ENCODE data around the gene PGBD5. TPM values are rescaled to one million over a fixed set of nuclear protein-coding genes. Genes with fewer than 3 reads are reported as not detected.

The PGBD5 gene
- total RNA-seq, 1 donor from 2014 or later: 19.7 TPM

DNA sequence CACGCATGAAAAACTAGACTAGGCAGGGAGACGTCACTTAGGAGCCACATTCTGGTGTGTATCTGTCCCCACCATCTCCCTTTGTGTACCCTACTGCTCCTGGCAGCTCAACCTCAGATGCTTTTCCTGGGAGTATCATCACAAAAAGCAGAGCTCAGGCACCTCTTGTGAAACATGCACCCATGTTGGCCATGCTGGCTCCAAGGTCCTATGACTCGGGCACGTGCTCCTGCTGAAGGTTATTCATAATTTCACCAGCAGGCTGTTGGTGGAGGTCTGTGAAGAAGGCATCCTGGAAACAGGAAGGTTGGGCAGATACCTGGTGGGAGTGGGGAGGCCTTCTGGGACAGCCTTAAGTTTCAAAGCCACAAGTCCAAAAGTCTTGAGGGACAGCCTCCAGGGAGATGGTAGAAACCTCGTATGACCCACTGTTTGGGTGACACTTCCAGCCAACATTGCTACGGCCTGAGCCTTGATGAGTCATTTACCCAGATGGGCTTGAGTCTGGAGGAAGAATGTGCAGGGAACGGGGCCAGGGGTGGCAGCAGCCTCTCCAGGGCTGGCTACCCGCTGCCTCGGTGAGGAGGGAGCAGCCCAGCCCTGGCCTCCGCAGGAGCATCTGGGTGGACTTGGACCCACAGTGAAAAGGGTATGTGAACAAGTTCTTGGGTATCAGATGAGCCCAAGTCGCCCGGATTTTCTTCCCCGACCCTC lies 75.8 kb downstream of the PGBD5 start:
- DNase-seq (ENCODE audit: low read depth): peak; percentile 31

DNA sequence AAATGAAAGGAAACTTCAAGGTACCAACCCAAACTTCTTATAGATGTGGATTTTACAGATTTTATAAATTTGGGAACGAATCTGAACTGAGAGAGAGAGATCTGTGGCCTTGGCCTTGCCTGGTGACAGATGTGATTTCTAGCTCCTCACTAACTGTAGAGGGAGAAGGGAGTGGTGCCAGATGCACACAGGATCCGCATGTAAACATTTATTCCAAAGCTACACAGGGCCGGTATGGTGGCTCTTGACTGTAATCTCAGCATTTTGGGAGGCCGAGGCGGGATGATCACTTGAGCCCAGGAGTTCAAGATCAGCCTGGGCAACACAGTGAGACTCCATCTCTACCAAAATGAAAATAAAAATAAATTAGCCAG lies 77.1 kb downstream of the PGBD5 start:
- DNase-seq (ENCODE audit: low read depth): no peak

DNA sequence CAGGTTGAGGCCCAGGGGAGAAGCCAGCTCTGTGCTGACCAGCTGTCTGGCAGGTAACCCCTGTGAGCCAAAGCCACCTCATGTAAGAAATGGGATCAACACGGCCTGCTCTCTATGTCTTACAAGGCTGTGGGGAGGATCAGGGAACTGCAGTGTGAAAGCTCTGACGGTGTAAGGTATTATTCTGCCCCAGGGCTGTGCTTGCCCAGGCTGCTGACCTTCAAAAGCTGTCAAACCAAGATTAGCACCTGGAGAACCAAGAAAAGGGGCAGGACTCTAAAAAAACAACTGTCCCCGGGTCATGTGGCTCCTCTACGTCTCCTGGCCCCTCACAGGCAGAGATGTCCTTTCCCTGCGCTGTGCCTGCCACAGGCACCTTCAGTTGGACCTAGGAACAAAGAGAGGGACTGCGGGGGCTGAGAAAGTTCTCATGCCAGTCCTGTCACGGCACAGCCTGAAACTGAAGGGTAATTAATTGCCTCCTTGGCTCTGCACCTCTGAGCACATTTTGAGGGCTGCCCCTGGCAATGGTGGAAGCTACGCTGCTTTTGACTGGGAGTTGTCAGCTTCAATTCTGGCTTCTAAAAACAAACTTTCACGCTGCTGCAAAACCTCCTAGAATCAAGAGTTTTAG lies 77.6 kb downstream of the PGBD5 start:
- DNase-seq (ENCODE audit: low read depth): no peak

DNA sequence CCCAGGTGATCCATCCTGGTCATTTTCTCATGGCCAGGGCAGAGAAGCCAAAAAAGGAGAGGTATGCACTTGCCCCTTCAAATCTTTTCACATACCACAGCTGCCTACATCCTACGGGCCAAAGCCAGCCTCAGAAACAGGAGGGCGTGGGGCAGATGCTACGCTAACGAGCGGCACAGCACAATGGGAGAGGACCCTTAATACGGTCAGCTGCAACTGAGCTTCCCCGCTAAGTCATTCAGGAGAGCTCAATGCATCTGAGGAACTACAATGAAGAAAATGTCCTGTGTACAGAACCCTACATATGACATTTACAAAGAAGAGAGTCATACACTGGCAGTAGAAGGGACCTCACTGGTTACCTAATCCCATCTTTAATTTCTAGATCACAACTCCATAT lies 78.2 kb downstream of the PGBD5 start:
- DNase-seq (ENCODE audit: low read depth): no peak

DNA sequence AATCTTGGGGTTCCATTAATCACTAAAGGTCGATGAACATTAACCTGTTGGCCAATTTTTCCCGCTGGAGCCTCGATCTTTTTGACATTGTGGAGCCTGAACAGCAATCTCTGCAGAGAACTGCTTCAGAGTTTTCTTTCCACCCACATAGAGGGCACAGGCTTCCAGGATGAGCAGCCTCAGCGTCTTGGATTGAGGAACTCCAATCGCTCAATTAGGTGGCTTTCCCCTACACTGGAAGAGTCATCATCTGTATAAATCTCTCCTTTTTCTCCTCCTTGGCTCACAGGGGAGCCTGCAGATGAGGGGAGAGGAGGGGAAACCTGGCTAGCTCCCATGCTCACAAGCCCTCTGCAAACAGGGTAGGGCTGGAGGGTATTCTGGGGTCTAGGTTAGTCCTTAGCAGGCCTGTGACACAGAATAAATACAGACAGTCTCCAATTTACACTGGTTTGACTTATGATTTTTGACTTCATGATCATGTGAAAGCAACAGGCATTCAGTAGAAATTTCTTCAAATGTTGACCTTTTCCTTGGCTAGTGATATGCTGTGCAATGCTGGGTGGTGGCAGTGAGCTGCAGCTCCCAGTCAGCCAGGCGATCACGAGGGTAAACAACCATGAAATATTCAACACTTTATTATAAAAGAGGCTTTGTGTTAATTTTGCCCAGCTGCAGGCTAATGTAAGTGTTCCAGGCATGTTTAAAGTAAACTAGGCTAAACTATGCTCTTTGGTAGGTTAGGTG lies 80.8 kb downstream of the PGBD5 start:
- DNase-seq (ENCODE audit: low read depth): no peak

DNA sequence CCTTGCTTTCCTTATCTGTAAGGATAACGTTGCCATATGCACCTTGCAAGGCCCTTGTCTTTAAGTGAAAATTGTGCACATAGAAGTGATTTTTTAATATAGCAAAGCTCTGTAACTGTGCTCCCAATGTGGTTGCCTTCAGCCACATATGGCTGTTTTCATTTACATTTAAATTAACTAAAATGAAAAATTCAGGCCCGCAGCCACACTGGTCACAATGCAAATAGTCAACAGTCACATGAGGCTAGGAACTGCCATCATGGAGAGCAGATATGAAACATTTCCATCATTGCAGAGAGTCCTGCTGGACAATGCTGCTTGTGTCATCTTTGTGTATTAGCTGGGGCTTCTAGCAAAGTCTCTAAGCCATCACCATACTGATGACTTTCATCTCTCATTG lies 83.4 kb downstream of the PGBD5 start:
- no peak for DNase-seq (ENCODE audit: low read depth)

DNA sequence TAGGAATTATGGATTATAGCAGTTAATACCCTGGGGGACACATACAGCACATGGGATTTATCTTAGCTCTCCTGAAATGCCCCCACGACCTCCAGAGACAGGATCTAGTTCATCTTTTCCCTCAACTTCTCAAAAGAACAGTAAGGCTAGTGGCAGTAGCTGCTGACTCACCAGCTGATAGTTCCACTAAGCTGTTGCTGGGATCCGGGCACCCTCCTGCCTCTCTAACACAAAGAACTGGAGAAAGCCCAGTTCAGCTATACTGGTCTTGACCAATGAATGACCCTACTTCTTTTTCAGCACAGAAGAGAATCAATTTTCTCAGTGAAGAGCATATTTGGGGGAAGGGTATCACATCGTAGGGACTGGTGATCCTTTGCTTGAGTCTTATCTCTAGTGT lies 84.1 kb downstream of the PGBD5 start:
- DNase-seq (ENCODE audit: low read depth): no peak

DNA sequence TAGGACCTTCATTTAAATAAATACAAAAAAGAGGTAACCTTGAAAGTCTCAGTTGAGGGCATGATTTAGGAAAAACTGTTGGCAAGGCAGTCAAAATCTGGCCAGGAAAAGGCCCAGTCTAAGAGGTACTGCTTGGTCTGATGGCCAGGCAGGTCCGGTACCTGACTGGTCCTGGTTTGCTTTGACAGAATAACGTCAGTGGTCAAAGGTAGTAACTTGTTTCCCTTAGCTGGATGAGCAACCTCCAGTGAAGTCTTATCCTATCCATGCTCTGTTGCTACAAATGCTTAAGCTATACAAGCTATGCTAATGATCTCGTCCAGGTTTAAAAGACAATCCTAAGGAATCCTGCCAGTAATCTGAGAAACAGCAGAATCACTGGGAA lies 85.0 kb downstream of the PGBD5 start:
- no peak for DNase-seq (ENCODE audit: low read depth)

DNA sequence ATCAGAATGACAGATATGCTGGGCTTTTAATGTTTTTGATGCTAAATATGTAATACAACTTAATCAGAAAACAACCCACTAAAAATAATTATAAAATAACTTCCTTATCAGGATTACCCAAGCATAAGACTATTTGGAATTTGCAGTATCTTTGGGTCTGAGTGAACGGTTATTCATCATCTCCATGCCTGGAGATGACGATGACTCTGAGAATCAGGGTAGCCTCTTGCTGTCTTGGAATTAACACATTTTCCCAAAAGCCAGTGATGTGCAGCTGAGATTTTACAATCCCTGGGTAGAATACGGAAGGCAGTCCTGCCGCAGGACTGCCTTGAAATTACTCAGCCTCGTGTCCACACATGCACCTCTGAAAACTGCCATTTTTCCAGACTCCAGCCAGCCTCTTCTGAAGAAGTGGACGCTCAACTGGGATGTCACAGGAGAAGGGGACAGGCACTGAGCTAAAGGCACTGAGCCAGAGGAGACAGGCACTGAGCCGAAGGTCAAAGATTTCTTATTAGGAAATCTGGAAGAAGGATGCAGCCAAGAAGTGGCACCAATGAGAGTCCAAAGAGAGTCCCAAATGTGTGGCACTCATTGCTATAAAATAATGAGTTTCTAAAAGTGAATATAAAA lies 85.5 kb downstream of the PGBD5 start:
- no peak for DNase-seq (ENCODE audit: low read depth)

DNA sequence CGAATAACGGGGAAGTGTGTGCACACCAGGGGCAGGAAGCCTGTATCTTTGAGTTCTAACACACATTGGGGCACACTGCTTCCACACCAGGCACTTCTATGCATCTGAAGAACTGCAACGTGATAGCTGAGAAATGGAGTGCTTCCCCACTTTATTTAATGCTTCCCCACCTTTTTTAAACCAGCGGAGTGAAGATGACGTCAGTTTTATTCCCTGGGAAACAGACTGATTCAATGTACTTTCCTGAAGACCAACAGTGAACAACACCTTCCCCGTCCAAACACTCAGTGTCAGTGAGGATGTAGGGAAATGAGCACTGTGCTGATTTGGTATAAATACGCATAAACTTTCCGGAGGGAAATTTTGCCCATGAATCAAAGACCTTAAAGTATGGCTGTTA lies 87.1 kb downstream of the PGBD5 start:
- DNase-seq (ENCODE audit: low read depth): no peak

DNA sequence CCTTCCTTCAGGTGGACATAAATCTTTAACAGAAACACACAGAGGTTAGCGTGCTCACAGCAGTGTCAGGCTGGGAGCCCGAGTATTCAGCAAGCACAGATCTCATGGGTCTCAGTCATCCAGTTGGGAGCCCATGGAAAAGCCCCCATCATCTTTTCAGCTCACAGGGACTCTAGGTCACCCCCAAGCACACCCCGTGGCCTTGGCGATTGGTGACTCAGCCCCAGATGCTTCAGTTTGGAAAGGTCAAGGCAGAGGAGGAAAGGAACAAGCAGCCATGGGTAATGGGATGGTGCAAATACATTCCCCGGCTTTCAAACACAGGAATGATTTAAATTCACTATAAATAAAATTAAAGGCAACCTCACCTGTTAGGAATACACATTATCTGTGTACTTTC lies 88.9 kb downstream of the PGBD5 start:
- DNase-seq (ENCODE audit: low read depth): no peak

DNA sequence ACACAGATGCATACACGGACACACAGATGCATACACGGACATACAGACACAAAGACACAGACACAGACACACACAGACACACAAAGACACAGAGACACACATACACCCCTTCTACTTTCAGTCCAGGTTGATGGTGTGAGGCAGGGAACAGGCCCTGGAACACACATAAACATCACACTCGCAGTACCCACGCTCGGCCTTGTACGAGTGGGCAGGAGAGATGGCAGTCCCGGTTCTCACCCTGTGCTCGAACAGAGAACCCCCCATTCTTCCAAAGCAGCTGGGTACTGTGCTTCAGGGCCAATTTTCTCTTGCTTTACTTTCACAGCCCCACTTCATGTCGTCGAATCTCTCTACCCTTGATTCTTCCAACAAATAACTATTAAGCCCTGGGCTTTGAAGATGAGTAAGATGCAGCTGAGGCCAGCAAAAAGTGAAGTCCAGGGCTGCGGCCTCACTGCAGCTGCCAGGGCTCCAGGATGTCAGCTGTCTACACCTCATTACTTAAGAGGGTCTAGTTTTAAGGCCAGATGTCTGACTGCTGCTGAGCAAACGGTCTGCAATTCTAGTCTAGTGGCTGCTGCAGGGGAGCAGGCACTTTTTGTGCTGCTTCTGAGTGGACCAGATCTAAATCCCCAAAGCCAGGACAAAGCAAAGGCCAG lies 90.1 kb downstream of the PGBD5 start:
- DNase-seq (ENCODE audit: low read depth): no peak

DNA sequence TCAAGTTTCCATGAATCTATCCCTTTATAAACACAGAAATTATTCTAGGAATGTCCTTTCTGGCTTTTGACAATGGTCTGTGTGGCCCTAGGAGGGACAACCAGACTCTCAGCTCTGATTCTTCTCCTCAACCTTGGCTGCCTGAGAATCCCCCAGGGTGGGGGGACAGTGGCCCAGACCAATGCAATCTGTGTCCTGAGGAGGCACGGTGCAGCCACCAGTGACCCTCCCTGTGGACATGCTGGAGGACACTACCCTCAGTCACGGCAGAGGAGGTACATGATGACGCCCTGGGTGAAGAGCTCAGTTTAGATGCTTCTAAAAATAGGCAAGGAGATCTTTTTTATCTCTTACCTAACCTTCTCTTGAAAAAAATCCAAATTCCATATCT lies 91.7 kb downstream of the PGBD5 start:
- DNase-seq (ENCODE audit: low read depth): no peak

DNA sequence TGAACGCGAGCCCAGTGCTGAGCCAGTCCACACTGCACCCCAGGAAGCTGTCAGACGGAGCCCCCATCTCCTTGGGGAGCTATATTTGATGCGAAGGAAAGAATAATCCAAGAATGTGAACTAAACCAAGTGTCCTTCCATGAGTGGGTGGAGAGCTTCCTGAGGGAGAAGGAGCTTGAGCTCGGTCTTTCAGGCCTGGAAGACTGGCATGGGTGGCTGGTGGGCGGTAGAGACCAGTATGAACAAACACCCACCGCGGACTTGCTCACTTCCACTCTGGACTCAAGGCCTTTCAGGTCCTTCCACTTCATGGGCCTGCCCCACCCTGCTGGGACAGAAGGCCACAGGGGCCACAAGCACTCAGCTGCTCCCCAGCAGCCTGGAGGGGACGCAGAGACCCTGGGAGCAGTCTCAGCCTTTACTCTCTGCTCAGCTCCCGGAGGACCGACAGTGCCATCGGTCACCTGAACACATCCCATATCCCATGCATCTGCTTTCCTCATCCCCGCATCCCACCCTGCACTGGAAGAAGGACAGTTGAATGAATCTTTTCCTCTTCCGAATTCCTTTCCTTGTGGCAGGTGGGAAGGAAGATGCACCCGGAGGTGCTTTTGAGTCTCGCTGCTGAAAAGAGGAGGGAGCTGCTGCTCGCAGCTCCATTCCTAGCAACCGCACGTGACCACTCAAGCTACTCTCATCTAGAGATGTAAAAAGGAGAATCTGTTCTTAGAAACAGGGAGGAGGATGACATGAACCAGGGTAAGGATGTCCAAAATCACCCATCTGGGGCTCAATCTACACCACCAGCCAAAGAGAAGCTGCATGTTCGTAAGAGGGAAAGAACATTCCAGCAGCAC lies 92.3 kb downstream of the PGBD5 start:
- DNase-seq (ENCODE audit: low read depth): no peak

DNA sequence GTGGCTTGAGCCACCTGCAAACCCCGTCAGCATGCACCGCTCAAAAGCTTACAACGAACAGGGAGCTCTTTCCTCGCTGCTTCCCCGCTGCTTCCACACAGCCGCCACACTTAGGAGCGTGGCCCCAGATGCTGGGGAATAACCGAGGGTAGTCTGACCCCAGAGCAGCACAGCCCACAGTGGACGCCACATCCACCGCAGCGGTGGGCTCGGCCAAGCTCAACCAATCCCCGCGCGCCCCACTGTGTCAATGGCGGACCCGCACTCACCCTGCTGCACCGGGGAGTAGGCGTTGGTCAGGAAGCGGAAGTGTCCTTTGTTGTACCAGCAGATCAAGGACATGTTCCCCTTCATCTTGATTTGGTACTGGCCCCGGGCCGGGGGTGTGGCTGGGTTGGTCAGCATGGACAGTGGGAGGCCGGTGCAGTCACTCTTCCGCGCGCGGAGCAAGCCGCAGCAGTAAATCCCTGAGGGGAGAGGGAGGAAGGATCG lies 93.5 kb downstream of the PGBD5 start:
- no peak for DNase-seq (ENCODE audit: low read depth)

DNA sequence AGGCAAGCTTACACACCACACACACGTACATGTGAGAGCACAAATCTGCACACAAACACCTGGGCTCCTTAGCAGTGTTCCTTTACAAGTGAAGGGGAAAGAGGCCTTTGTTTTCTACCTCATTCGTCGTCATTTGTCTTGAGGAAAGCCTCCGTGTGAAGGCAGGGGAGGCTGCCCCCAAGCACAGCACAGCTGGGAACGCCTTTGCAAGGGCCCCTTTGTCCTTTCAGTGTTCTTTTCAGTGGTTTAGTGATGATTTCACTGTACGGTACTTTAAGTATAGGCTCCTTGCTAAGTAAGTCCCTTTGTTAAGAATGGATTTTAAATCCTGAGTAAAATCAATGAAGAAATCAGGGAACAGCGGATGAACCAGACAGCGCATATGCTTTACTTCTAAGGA lies 94.1 kb downstream of the PGBD5 start:
- DNase-seq (ENCODE audit: low read depth): no peak

DNA sequence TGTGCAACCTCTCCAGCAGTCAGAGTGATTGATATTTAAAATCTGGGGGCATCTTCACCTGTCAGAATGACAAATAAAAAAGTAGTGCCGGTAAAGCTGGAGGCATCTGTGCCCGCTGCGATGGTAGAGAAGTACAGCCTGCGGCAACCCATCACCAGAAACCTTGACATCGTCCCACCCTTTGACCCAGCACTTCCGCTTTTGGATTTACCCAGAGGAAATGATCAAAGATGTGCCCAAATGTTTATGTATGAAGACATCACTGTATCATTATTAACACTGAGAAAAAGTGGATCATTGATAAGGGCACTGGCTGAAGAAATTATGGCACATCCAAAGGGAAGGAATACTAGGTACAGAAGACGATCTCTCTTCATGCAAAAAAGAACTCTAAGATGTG lies 96.0 kb downstream of the PGBD5 start:
- no peak for DNase-seq (ENCODE audit: low read depth)

DNA sequence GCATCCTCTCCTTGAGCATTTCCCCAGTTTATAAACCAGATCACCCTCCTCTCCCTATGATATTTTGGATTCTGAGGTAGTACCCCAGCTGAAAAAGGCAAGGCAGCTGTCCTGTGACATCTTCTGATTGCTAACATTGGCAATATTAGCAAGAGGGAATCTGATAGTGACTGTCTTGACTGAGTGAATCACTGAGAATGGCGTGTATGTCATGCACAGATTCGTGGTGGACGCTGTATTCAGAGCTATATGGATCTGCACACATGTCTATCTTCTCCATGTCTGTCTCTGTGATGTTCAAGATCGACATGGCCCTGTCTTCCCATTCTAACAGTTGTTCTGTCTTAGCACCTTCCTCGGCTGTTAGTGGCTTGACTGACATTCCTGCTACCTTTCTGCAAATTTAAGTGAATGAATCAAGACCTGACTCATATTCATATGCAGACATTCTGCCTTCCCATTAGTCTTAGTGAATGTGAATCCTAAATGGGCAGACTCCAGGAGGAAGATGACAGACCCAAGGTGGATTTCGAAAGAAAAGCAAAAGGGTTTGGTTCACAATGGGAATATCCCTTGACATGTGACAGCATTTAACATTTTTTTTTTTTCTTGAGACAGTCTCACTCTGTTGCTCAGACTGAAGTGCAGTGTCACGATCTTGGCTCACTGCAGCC lies 97.7 kb downstream of the PGBD5 start:
- peak; percentile 72 for DNase-seq (ENCODE audit: low read depth)

DNA sequence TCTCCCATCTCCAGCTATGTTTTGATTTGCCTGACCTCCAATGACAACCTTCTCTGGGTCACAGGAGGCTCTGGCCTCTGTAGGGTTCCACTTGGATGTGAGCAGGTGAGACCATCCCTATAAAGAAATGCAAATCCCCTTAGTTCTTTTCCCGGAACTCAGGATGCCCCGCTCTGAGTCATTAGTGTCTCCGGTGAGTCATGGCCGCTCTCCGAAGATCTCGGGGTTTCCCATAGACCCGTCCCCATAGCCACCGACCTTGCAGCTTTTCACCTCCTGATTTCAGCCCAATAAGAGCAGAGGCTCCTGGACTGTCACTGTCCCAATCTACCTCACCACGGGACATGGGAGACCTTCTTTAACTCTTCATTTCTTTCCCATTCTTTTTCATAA lies 98.2 kb downstream of the PGBD5 start:
- DNase-seq (ENCODE audit: low read depth): peak; percentile 42
